ENCODE measurements around the gene SHCBP1.

The SHCBP1 gene

GRCh38 chr16:46613352-46613751 is 7.8 kb downstream of the SHCBP1 start:
- no peak for FAIRE-seq

DNA sequence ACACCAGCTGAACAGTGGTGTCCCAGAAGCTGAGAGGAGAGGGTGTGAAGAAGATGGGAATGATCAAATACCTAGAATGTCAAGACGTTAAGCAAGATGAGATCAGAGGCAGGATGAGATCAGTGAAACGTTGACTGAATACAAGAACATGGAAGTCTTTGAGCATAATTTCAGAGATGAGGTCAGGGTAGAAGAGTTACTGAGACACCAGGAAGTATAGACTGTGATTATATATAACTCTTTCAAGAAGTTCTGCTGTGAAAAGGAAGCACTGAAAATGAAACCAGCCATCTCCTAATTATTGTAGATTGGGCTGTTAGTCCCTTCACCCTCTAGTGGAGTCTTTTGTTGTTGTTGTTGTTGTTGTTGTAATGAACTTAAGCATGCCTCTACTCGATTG is 9.1 kb downstream of the SHCBP1 start:
- FAIRE-seq: no peak

GRCh38 chr16:46607529-46607928 is 13.7 kb downstream of the SHCBP1 start:
- peak; percentile 31 for FAIRE-seq

DNA sequence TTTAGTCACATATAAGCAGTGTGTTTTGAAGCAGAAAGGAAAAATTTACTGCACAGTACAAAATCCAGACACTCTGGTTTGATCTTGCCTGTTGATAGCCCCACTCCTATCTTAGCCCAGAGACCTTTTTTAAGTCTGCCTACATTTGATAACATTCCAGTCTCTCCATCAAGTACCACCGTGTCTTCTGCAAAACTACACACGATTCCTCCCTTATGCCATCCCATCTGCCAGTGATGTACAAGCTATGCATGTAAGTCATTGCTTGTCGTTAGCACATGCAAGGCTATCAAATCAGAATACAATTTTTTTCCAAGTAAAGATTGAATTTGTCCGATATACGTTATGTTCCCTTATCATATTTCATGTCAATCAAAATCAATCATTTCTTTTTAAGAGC is 14.9 kb downstream of the SHCBP1 start:
- FAIRE-seq: no peak

DNA sequence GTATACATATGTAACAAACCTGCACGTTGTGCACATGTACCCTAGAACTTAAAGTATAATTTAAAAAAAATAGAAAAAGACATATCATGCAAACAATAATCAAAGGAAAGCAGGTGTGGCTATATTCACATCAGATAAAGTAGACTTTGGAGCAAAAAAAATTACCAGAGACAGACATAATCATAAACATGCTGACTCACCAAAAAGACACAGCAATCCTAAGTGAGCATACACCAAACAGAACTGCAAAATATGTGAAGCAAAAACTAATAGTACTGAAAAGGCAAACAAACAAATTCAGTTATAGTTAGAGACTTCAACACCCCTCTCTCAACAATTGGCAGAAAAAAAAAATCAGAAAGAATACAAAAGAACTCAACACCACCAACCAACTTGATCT is 29.9 kb downstream of the SHCBP1 start:
- FAIRE-seq: no peak

- no peak for FAIRE-seq
Measured at GRCh38 chr16:46586011-46586577, 35.1 kb downstream of the SHCBP1 start.

GRCh38 chr16:46583036-46583435 is 38.1 kb downstream of the SHCBP1 start:
- FAIRE-seq: no peak

DNA sequence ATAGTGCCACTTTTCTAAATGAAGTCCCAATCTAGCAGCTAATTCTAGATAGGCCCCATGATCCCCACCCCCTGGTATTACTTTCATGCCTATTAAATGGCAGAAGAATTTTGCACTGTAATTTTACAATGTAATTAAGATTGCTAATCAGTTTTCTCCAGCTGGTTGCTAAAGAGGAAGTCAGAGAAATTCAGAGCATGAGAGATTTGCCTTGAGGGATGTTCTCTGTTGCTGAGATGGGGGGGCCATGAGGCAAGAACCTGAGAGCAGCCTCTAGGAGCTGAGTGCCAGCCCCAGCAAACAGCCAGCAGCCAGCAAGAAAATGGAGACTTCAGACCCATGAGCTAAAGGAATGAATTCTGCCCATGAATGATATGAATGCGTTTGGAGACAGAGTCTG is 38.9 kb downstream of the SHCBP1 start:
- FAIRE-seq: no peak

DNA sequence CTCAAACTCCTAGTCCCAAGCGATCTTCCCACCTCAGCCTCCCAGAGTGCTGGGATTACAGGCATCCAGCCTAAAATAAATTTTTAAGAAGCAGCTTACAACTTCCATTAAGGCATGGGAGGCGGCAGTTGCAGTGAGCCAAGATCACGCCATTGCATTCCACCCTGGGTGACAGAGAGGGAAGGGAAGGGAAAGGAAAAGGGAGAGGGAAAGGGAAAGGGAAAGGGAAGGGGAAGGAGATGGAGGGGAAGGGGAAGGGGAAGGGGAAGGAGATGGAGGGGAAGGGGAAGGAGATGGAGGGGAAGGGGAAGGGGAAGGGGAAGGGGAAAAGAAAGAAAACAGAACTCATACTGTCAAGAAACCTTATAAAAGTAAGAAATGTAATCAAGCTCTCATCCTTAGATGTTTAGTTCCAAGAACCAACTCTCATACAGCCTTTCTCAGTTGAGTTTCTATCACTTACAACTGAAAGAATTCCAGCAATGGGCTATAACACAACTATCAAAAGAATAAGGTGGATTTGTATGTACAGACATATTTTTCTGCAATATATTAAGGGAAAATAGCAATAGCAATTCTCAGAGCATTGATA is 43.1 kb downstream of the SHCBP1 start:
- FAIRE-seq: no peak

GRCh38 chr16:46573834-46574159 is 47.4 kb downstream of the SHCBP1 start:
- no peak for FAIRE-seq

GRCh38 chr16:46573008-46573833 is 48.0 kb downstream of the SHCBP1 start:
- no peak for FAIRE-seq

DNA sequence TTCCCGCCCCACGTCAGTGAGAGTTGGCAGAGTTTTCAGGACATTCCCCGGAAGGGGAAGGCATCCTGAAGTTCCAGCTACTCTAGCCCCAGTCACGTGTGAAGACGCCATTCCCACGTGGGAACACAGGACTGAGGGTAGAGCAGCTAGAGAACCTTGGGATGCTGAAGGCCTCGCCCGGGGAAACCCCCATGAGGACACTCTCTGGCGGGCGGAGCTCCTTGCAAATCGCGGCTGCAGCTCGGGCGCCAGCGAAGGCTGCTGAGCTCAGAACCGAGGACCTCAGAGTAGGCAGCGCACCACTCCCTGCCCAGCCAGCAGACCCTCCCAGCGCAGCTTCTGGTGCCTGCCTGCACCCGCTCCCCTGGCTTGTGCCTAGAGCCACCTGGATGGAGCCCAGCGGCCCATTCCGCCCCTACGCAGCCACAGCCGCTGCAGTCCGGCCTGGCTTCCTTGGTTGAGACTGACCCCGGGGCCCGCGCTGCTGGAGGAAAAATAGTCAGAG is 51.9 kb downstream of the SHCBP1 start:
- FAIRE-seq: no peak

- FAIRE-seq: no peak
Measured at GRCh38 chr16:46568472-46569230, 52.5 kb downstream of the SHCBP1 start.

- FAIRE-seq: no peak
Measured at GRCh38 chr16:46562979-46563378, 58.2 kb downstream of the SHCBP1 start.

GRCh38 chr16:46558018-46558417 is 63.2 kb downstream of the SHCBP1 start:
- no peak for FAIRE-seq

- FAIRE-seq: no peak
Measured at GRCh38 chr16:46555951-46556350, 65.2 kb downstream of the SHCBP1 start.

DNA sequence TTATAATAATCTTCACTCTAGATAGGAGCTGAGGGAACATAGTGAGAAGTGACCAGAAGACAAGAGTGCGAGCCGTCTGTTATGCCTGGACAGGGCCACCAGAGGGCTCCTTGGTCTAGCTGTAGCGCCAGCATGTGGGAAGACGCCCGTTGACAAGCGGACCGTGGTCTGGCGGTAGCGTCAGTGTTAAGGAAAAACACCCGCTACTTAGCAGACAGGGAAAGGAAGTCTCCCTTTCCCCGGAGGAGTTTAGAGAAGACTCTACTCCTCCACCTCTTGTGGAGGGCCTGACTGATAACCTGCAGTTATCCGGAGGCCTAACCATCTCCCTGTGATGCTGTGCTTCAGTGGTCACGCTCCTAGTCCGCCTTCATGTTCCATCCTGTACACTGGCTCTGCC is 66.7 kb downstream of the SHCBP1 start:
- peak; percentile 79 for FAIRE-seq

GRCh38 chr16:46549477-46549876 is 71.7 kb downstream of the SHCBP1 start:
- FAIRE-seq: no peak

Data from TTC549 (cell line).